ENCODE results near the gene TMEM151A.
A peak's percentile ranks its signal among the peaks of the same experiment; 100 is the strongest.

TMEM151A gene

GRCh38 chr11:66325263-66325671 is 33.6 kb downstream of the TMEM151A start:
- no peak for DNase-seq

GRCh38 chr11:66326261-66327111 is 34.8 kb downstream of the TMEM151A start:
- DNase-seq, result no peak

- no peak for DNase-seq
Observed at GRCh38 chr11:66327171-66328030, 35.7 kb downstream of the TMEM151A start.

GRCh38 chr11:66328031-66328301 is 36.3 kb downstream of the TMEM151A start:
- no peak for DNase-seq

GRCh38 chr11:66328302-66329144 is 36.8 kb downstream of the TMEM151A start:
- DNase-seq, result peak; percentile 51

GRCh38 chr11:66329165-66329673 is 37.5 kb downstream of the TMEM151A start:
- no peak for DNase-seq

- DNase-seq, result no peak
Observed at GRCh38 chr11:66330931-66331330, 39.2 kb downstream of the TMEM151A start.

GRCh38 chr11:66331542-66332370 is 40.1 kb downstream of the TMEM151A start:
- DNase-seq, result no peak

- no peak for DNase-seq
Observed at GRCh38 chr11:66332371-66333219, 40.9 kb downstream of the TMEM151A start.

- DNase-seq, result no peak
Observed at GRCh38 chr11:66333220-66333877, 41.7 kb downstream of the TMEM151A start.

- DNase-seq, result no peak
Observed at GRCh38 chr11:66333896-66334604, 42.4 kb downstream of the TMEM151A start.

GRCh38 chr11:66334605-66335442 is 43.1 kb downstream of the TMEM151A start:
- no peak for DNase-seq

- no peak for DNase-seq
Observed at GRCh38 chr11:66335531-66336233, 44.0 kb downstream of the TMEM151A start.

GRCh38 chr11:66336234-66337102 is 44.8 kb downstream of the TMEM151A start, which contains the start of gene RIN1:
Gene RIN1 (minus strand): TSS chr11:66336434. CDS start chr11:66336402, 32 bp downstream.
- DNase-seq, result peak; percentile 19

- DNase-seq, result no peak
Observed at GRCh38 chr11:66337103-66337899, 45.6 kb downstream of the TMEM151A start.

Measured in NCI-H774 (cell line).